Endothelial cell (in vitro differentiated cells): Measurements from ENCODE around the gene CLDN5. TPM values are rescaled to one million over a fixed set of nuclear protein-coding genes. Genes with fewer than 3 reads are reported as not detected.
A peak's percentile ranks its signal among the peaks of the same experiment; 100 is the strongest.

Source experiments
- DNase-seq: peaks from one replicate; pipeline ENCODE4 v3.0.0; 2021; ENCODE audit warnings: low spot score
- H3K27ac Mint-ChIP-seq: one replicate; pipeline ENCODE4 v1.8.0; 2021; ENCODE audit warnings: mixed read lengths, inconsistent platforms; ENCODE audit not compliant: unreplicated experiment
- H3K27me3 Mint-ChIP-seq: one replicate; pipeline ENCODE4 v1.8.0; 2021; ENCODE audit warnings: mild to moderate bottlenecking, moderate library complexity, mixed read lengths, inconsistent platforms; ENCODE audit not compliant: unreplicated experiment
- H3K36me3 Mint-ChIP-seq: one replicate; pipeline ENCODE4 v1.8.0; 2021; ENCODE audit warnings: mild to moderate bottlenecking, low read depth, mixed read lengths, inconsistent platforms; ENCODE audit not compliant: unreplicated experiment
- H3K4me1 Mint-ChIP-seq: one replicate; pipeline ENCODE4 v1.8.0; 2021; ENCODE audit warnings: mild to moderate bottlenecking, mixed read lengths, inconsistent platforms; ENCODE audit not compliant: unreplicated experiment
- H3K4me3 Mint-ChIP-seq: one replicate; pipeline ENCODE4 v1.8.0; 2021; ENCODE audit warnings: mild to moderate bottlenecking, mixed read lengths, inconsistent platforms; ENCODE audit not compliant: unreplicated experiment
- H3K9me3 Mint-ChIP-seq: one replicate; pipeline ENCODE4 v1.8.0; 2021; ENCODE audit warnings: mixed read lengths, inconsistent platforms; ENCODE audit not compliant: unreplicated experiment
- total RNA-seq: library from RNA; stranded (reverse); fragmentation: NEBNext Ultra II Directional; extraction: Animal tissue kit (Norgen Biotek cat#: 25700); gene quantifications from one replicate; pipeline ENCODE4 v1.2.1, GENCODE V29; 2021; ENCODE audit not compliant: unreplicated experiment
- TF ChIP-seq, protein P1 (sequence below): fragments of 200-600 bp; sonication (generic); IDR thresholded peaks from one replicate; pipeline ENCODE4 v1.5.0; 2021; ENCODE audit warnings: antibody characterized with exemption; ENCODE audit not compliant: unreplicated experiment

Gene CLDN5
- total RNA-seq, 1 donor from 2014 or later: 108 TPM

DNA sequence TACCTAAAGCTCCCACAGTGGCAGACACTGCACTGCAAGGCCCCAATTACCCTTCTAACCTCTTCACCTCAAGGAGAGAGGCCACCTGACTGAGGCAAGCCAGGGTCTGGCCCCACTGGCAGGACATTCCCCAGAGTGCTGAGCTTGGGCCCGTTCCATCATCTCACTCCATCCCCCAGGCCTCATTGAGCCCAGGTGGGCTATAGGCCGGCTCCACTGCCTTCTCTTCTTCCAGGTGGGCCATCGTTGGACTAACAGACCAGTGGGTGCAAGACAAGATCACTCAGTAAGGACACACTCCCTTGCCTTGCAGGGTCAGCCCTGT, 25.4 kb downstream of the CLDN5 start:
- TF ChIP-seq, protein P1, sequence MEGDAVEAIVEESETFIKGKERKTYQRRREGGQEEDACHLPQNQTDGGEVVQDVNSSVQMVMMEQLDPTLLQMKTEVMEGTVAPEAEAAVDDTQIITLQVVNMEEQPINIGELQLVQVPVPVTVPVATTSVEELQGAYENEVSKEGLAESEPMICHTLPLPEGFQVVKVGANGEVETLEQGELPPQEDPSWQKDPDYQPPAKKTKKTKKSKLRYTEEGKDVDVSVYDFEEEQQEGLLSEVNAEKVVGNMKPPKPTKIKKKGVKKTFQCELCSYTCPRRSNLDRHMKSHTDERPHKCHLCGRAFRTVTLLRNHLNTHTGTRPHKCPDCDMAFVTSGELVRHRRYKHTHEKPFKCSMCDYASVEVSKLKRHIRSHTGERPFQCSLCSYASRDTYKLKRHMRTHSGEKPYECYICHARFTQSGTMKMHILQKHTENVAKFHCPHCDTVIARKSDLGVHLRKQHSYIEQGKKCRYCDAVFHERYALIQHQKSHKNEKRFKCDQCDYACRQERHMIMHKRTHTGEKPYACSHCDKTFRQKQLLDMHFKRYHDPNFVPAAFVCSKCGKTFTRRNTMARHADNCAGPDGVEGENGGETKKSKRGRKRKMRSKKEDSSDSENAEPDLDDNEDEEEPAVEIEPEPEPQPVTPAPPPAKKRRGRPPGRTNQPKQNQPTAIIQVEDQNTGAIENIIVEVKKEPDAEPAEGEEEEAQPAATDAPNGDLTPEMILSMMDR: no peak
- no peak overlapping the region for H3K27ac Mint-ChIP-seq
- no peaks in the 10 kb centered on the region for H3K9me3 Mint-ChIP-seq
- H3K27me3 Mint-ChIP-seq: peaks cover 4% of the 10 kb centered on the region
- no peak overlapping the region for H3K4me3 Mint-ChIP-seq
- no peaks in the 10 kb centered on the region for H3K36me3 Mint-ChIP-seq
- DNase-seq: no peak
- no peaks in the 10 kb centered on the region for H3K4me1 Mint-ChIP-seq

GRCh38 chr22:19498154-19498865, 25.9 kb downstream of the CLDN5 start:
- Mint-ChIP-seq H3K4me3 (no peak overlapping the region), H3K4me1 (no peaks in the 10 kb centered on the region), H3K36me3 (no peaks in the 10 kb centered on the region), H3K9me3 (no peaks in the 10 kb centered on the region), H3K27me3 (peaks cover 4% of the 10 kb centered on the region), H3K27ac (no peak overlapping the region)
- no peak for DNase-seq
- TF ChIP-seq, protein P1: no peak

GRCh38 chr22:19497245-19497644, 27.0 kb downstream of the CLDN5 start:
- Mint-ChIP-seq H3K27me3 (peaks cover 4% of the 10 kb centered on the region), H3K4me1 (no peaks in the 10 kb centered on the region), H3K9me3 (no peaks in the 10 kb centered on the region), H3K4me3 (no peak overlapping the region), H3K36me3 (no peaks in the 10 kb centered on the region), H3K27ac (no peak overlapping the region)
- no peak for DNase-seq
- TF ChIP-seq, protein P1: no peak

- H3K4me1 Mint-ChIP-seq: no peaks in the 10 kb centered on the region
- H3K36me3 Mint-ChIP-seq: no peaks in the 10 kb centered on the region
- peaks cover 4% of the 10 kb centered on the region for H3K27me3 Mint-ChIP-seq
- H3K27ac Mint-ChIP-seq: no peak overlapping the region
- H3K4me3 Mint-ChIP-seq: no peak overlapping the region
- DNase-seq: no peak
- no peaks in the 10 kb centered on the region for H3K9me3 Mint-ChIP-seq
- TF ChIP-seq, protein P1: no peak
Observed at GRCh38 chr22:19496324-19496630, 27.9 kb downstream of the CLDN5 start.

- Mint-ChIP-seq H3K4me3 (no peak overlapping the region), H3K27ac (no peak overlapping the region), H3K27me3 (peaks cover 4% of the 10 kb centered on the region), H3K4me1 (no peaks in the 10 kb centered on the region), H3K36me3 (no peaks in the 10 kb centered on the region), H3K9me3 (no peaks in the 10 kb centered on the region)
- peak; percentile 18 for DNase-seq
- TF ChIP-seq, protein P1: peak; percentile 41
Observed at GRCh38 chr22:19495562-19496323, 28.5 kb downstream of the CLDN5 start.
